ENCODE data around the gene INTS6. TPM values are rescaled to one million over a fixed set of nuclear protein-coding genes. Genes with fewer than 3 reads are reported as not detected.

The INTS6 gene, protein sequence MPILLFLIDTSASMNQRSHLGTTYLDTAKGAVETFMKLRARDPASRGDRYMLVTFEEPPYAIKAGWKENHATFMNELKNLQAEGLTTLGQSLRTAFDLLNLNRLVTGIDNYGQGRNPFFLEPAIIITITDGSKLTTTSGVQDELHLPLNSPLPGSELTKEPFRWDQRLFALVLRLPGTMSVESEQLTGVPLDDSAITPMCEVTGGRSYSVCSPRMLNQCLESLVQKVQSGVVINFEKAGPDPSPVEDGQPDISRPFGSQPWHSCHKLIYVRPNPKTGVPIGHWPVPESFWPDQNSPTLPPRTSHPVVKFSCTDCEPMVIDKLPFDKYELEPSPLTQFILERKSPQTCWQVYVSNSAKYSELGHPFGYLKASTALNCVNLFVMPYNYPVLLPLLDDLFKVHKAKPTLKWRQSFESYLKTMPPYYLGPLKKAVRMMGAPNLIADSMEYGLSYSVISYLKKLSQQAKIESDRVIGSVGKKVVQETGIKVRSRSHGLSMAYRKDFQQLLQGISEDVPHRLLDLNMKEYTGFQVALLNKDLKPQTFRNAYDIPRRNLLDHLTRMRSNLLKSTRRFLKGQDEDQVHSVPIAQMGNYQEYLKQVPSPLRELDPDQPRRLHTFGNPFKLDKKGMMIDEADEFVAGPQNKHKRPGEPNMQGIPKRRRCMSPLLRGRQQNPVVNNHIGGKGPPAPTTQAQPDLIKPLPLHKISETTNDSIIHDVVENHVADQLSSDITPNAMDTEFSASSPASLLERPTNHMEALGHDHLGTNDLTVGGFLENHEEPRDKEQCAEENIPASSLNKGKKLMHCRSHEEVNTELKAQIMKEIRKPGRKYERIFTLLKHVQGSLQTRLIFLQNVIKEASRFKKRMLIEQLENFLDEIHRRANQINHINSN
- 27.4 and 33.3 TPM in 2 replicates for total RNA-seq

DNA sequence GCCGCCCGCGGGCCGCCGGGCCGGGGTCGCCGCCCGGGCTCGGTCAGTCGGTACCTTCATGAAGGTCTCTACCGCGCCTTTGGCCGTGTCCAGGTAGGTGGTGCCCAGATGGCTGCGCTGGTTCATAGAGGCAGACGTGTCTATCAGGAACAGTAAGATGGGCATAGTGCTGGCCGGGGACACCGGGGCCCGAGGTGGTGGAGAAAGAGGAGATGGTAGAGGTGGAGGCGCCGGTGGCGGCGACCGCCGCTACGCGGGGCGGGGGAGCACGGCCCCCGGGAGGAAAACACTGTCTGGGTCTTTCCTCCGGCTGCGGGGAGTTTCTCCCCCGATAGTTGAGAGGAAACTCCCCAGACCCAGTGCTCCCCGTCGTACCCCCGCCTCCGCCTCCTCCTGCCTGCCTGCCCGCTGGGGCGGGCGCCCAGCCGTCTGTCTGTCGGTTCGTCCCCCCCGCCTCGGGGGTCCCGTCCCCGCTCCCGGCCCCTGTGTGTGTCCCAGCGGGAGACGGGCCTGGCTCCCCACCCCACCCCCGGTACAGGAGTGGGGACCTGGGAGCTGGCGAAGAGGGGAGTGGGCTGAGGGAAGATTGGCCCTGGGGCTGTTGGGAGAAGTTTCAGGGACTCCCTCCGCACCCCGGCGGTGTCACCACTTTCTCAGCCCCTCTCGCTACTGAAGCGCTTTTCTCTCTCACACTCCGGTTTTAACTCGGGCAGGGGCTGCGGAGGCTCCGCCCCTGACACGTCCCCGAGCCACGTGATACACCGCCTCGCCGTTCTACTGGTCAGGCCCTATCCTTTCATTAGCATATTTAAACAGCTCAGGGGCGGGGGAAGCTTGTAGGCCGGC is at the start of gene INTS6:
Gene INTS6, minus strand, starts transcription at position 676 of the 846 bp plus-strand sequence. Its CDS starts 511 bp downstream, at position 165.

GRCh38 chr13:51339354-51339753 is 113.5 kb downstream of the INTS6 start, which contains the start of gene SERPINE3:
TSS of gene SERPINE3 (plus strand) at chr13:51339691. CDS start at chr13:51341092, 1,401 bp downstream.

Other genes starting within 250 kb of the INTS6 start
- gene FAM124A, start 230.6 kb downstream of the INTS6 start, total RNA-seq = under 0.01 TPM in 2 replicates
- gene SERPINE3, start 113.3 kb downstream of the INTS6 start, total RNA-seq = not detected in 2 replicates
- 3.3 and 4.9 TPM in 2 replicates for gene WDFY2, start 131.4 kb upstream of the INTS6 start, total RNA-seq